SK-N-SH treated with all-trans-retinoic acid at 6 μM for 48 hours (cell line): ENCODE data around the gene SMAD6.

Experiments used
- ATAC-seq: fragments of 200-7000 bp; cut with Tn5 transposase; 3 replicates; pipeline ENCODE4 v1.9.1; 2020; ENCODE audit warnings: mild to moderate bottlenecking, moderate library complexity
- ARNTL ChIP-seq: fragments of 450-650 bp; formaldehyde crosslinking; IDR thresholded peaks from 2 replicates; pipeline ENCODE4 v1.5.0; 2020; ENCODE audit warnings: low read depth, mild to moderate bottlenecking, moderate library complexity, borderline replicate concordance
- BACH2 ChIP-seq: fragments of 250-450 bp; sonication (Bioruptor Pico); IDR thresholded peaks from 2 replicates; pipeline ENCODE4 v1.9.0; 2021; ENCODE audit warnings: mild to moderate bottlenecking, borderline replicate concordance
- CREB5 ChIP-seq: fragments of 250-450 bp; sonication (Bioruptor Pico); IDR thresholded peaks from 2 replicates; pipeline ENCODE4 v1.5.1; 2020; ENCODE audit warnings: low read depth, mild to moderate bottlenecking, moderate library complexity
- CSDC2 ChIP-seq: fragments of 250-450 bp; sonication (Bioruptor Pico); IDR thresholded peaks from 2 replicates; pipeline ENCODE4 v1.5.0; 2020; ENCODE audit warnings: mild to moderate bottlenecking, moderate library complexity
- CSRNP3 ChIP-seq: fragments of 250-450 bp; sonication (Bioruptor Pico); IDR thresholded peaks from 2 replicates; pipeline ENCODE4 v1.5.1; 2021; ENCODE audit warnings: mild to moderate bottlenecking, moderate library complexity
- ESRRG ChIP-seq: fragments of 250-450 bp; sonication (Bioruptor Pico); IDR thresholded peaks from 2 replicates; pipeline ENCODE4 v1.6.1; 2021; ENCODE audit warnings: mild to moderate bottlenecking
- GLIS3 ChIP-seq: fragments of 250-450 bp; sonication (Bioruptor Pico); IDR thresholded peaks from 2 replicates; pipeline ENCODE4 v1.5.0; 2020; ENCODE audit warnings: mild to moderate bottlenecking, moderate library complexity
- ISL1 ChIP-seq: fragments of 250-450 bp; sonication (Bioruptor Pico); IDR thresholded peaks from 2 replicates; pipeline ENCODE4 v2.1.2; 2022; ENCODE audit warnings: mild to moderate bottlenecking, moderate library complexity
- OSR1 ChIP-seq: fragments of 250-450 bp; sonication (Bioruptor Pico); IDR thresholded peaks from 2 replicates; pipeline ENCODE4 v1.8.0; 2022; ENCODE audit warnings: moderate library complexity, mild to moderate bottlenecking, inconsistent platforms
- PATZ1 ChIP-seq: fragments of 250-450 bp; sonication (Bioruptor Pico); IDR thresholded peaks from 2 replicates; pipeline ENCODE4 v1.8.0; 2020; ENCODE audit warnings: mild to moderate bottlenecking, moderate library complexity, borderline replicate concordance
- POU6F1 ChIP-seq: fragments of 250-450 bp; sonication (Bioruptor Pico); IDR thresholded peaks from 2 replicates; pipeline ENCODE4 v1.8.0; 2021; ENCODE audit warnings: low read depth, mild to moderate bottlenecking, moderate library complexity, borderline replicate concordance
- SNAI2 ChIP-seq: fragments of 250-450 bp; sonication (Bioruptor Pico); IDR thresholded peaks from 2 replicates; pipeline ENCODE4 v1.5.0; 2020; ENCODE audit warnings: mild to moderate bottlenecking, moderate library complexity
- TCF4 ChIP-seq: fragments of 250-450 bp; sonication (Bioruptor Pico); IDR thresholded peaks from 2 replicates; pipeline ENCODE4 v1.8.0; 2021; ENCODE audit warnings: mild to moderate bottlenecking, moderate library complexity, borderline replicate concordance
- TOX ChIP-seq: fragments of 250-450 bp; sonication (Bioruptor Pico); IDR thresholded peaks from 2 replicates; pipeline ENCODE4 v1.8.0; 2021; ENCODE audit warnings: mild to moderate bottlenecking, moderate library complexity, borderline replicate concordance
- TSHZ2 ChIP-seq: fragments of 250-450 bp; sonication (Bioruptor Pico); IDR thresholded peaks from 2 replicates; pipeline ENCODE4 v1.5.0; 2020; ENCODE audit warnings: mild to moderate bottlenecking, moderate library complexity
- ZC3H10 ChIP-seq: fragments of 250-450 bp; sonication (Bioruptor Pico); IDR thresholded peaks from 2 replicates; pipeline ENCODE4 v1.5.1; 2021; ENCODE audit warnings: mild to moderate bottlenecking, moderate library complexity
- ZFP3 ChIP-seq: fragments of 250-450 bp; sonication (Bioruptor Pico); IDR thresholded peaks from 2 replicates; pipeline ENCODE4 v1.5.0; 2020; ENCODE audit warnings: mild to moderate bottlenecking, moderate library complexity
- ZFP30 ChIP-seq: fragments of 450-650 bp; formaldehyde crosslinking; IDR thresholded peaks from 2 replicates; pipeline ENCODE4 v1.5.0; 2022; ENCODE audit warnings: mild to moderate bottlenecking, moderate library complexity
- ZNF565 ChIP-seq: fragments of 450-650 bp; formaldehyde crosslinking; conservative IDR thresholded peaks from 2 replicates; pipeline ENCODE4 v1.5.0; 2020; ENCODE audit warnings: low read depth, mild to moderate bottlenecking, moderate library complexity
- ZNF70 ChIP-seq: fragments of 450-650 bp; formaldehyde crosslinking; IDR thresholded peaks from 2 replicates; pipeline ENCODE4 v1.5.0; 2020; ENCODE audit warnings: mild to moderate bottlenecking, moderate library complexity
- ZNF8 ChIP-seq: fragments of 450-650 bp; formaldehyde crosslinking; IDR thresholded peaks from 2 replicates; pipeline ENCODE4 v1.5.0; 2020; ENCODE audit warnings: mild to moderate bottlenecking, moderate library complexity

The SMAD6 gene

GRCh38 chr15:66803749-66804148 is 101.7 kb downstream of the SMAD6 start:
- TF ChIP-seq TCF4 (CRISPR knock-in tag), result no peak
- no peak for TF ChIP-seq POU6F1
- no peak for TF ChIP-seq CSDC2 (CRISPR knock-in tag)
- TF ChIP-seq TSHZ2 (CRISPR knock-in tag), result no peak
- TF ChIP-seq ZFP3 (CRISPR knock-in tag), result no peak
- no peak for TF ChIP-seq PATZ1
- no peak for TF ChIP-seq ARNTL (CRISPR knock-in tag)
- no peak for TF ChIP-seq ZNF70 (CRISPR knock-in tag)
- no peak for TF ChIP-seq GLIS3 (CRISPR knock-in tag)
- TF ChIP-seq ZFP30 (CRISPR knock-in tag), result no peak
- TF ChIP-seq BACH2 (CRISPR knock-in tag), result no peak
- no peak for TF ChIP-seq SNAI2 (CRISPR knock-in tag)
- no peak for TF ChIP-seq CSRNP3
- no peak for TF ChIP-seq OSR1 (CRISPR knock-in tag)
- TF ChIP-seq ISL1 (CRISPR knock-in tag), result no peak
- TF ChIP-seq ZC3H10 (CRISPR knock-in tag), result no peak
- ATAC-seq, result no peak

GRCh38 chr15:66805202-66805885 is 103.3 kb downstream of the SMAD6 start:
- no peak for ATAC-seq
- no peak for TF ChIP-seq TOX (CRISPR knock-in tag)
- no peak for TF ChIP-seq BACH2 (CRISPR knock-in tag)
- TF ChIP-seq ZFP30 (CRISPR knock-in tag), result no peak

GRCh38 chr15:66808181-66808824 is 106.3 kb downstream of the SMAD6 start:
- no peak for ATAC-seq
- no peak for TF ChIP-seq PATZ1
- no peak for TF ChIP-seq ZC3H10 (CRISPR knock-in tag)
- TF ChIP-seq ARNTL (CRISPR knock-in tag), result no peak
- TF ChIP-seq GLIS3 (CRISPR knock-in tag), result no peak
- no peak for TF ChIP-seq OSR1 (CRISPR knock-in tag)
- TF ChIP-seq CSRNP3, result no peak
- no peak for TF ChIP-seq TOX (CRISPR knock-in tag)
- no peak for TF ChIP-seq ESRRG (CRISPR knock-in tag)
- TF ChIP-seq CREB5, result no peak
- no peak for TF ChIP-seq ZNF565 (CRISPR knock-in tag)
- TF ChIP-seq SNAI2 (CRISPR knock-in tag), result no peak
- no peak for TF ChIP-seq ZNF8
- TF ChIP-seq POU6F1, result no peak
